Epithelial cell of esophagus (primary cell): Measurements from ENCODE around the gene OTUD5.

Source experiments
- DNase-seq: peaks from one replicate; pipeline ENCODE4 v3.0.0; 2010; ENCODE audit warnings: low read depth
- H3K4me3 ChIP-seq: 2 replicates; pipeline ENCODE4 v1.5.1; 2011; ENCODE audit warnings: mild to moderate bottlenecking, low read length, control low read depth
- TF ChIP-seq, protein P1 (sequence below): IDR thresholded peaks from 2 replicates; pipeline ENCODE4 v1.5.1; 2011; ENCODE audit warnings: low read depth, mild to moderate bottlenecking, low read length, control low read depth, inconsistent platforms; ENCODE audit not compliant: insufficient read depth; ENCODE audit errors: missing control alignments

Gene OTUD5

DNA sequence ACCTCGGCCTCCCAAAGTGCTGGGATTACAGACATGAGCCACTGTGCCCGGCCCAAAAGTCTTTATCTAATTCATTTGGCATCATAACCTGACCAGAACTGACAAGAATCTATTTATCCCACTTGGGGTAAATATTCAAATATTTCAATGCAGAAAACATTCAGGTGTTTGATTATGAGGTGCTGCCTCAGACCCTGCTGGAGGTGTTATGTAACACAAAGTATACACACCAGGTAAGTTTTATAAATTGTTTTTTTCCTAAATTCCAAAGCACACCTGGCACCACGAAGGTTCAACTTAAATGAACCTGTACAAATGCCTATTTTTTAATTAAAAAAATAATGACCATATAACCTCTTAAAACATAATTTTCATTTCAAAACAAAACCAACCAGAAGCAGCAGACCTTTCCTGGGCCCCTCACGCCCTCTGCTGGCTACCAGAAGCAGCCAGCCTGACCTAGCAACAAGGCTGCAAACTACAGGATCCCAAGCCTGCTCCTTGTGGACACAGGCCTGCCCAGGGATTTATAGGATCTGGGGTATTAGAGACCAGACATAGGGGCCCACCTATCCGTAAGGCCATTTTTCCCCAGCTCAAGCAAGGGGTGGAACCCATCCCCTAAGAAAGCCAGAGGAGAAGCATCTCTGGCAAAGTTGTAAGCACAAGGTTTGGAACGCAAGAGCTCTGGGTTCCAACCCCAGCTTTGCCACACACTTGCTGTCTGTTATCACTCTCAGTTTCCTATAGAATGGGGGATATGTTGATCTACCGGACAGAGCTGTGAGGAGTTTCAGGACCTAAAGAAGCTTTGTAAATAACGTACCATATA is 11.7 kb downstream of the OTUD5 start:
- DNase-seq: peak; percentile 39
- TF ChIP-seq, protein P1, sequence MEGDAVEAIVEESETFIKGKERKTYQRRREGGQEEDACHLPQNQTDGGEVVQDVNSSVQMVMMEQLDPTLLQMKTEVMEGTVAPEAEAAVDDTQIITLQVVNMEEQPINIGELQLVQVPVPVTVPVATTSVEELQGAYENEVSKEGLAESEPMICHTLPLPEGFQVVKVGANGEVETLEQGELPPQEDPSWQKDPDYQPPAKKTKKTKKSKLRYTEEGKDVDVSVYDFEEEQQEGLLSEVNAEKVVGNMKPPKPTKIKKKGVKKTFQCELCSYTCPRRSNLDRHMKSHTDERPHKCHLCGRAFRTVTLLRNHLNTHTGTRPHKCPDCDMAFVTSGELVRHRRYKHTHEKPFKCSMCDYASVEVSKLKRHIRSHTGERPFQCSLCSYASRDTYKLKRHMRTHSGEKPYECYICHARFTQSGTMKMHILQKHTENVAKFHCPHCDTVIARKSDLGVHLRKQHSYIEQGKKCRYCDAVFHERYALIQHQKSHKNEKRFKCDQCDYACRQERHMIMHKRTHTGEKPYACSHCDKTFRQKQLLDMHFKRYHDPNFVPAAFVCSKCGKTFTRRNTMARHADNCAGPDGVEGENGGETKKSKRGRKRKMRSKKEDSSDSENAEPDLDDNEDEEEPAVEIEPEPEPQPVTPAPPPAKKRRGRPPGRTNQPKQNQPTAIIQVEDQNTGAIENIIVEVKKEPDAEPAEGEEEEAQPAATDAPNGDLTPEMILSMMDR: peak; percentile 72
- H3K4me3 ChIP-seq: no peak overlapping the region

DNA sequence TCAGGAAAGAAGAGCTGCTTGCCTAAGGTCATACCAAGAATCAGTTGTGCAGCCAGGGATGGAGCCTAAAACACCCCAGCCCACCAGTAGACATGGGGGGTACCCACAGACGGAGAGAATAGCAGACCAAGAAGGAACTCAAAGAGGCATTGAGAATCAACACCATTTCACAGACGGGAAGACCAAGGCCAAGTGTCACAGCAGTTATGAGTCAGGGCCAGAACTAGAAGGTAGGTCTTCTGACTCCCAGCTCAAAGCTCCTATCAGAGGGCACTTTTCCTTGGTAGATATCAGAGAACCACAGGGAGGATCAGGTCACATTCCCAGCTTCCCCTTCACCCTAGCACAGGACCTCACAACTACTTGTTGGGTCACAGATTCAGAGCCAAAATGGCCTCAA is 14.5 kb downstream of the OTUD5 start:
- no peak for DNase-seq
- TF ChIP-seq, protein P1: no peak
- no peak overlapping the region for H3K4me3 ChIP-seq

DNA sequence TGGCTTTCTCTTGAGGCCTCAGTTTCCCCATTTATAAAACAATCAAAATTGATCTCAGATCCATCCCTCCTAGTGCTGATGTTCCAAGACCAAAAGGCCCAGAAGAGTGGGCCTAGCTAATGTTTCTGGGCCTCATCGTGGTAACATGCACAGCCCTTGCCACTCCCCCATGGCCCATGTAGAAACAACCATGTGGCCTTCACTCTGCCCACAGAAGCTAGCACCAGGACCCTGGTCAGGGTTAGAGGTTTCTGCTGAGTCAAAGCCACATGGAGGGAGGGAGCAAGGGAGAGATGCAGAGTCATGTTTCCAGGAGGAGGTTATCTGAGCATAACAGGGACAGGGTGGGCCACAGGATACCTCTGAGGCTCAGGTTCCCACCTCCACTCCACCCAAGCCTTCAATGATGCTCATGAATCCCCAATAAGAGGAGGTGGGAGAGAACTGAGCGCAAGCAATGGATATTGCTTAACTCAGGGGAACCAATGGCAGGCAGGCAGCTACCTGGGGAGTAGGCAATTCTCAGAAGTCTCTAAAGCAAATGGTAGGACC is 16.9 kb downstream of the OTUD5 start:
- H3K4me3 ChIP-seq: no peak overlapping the region
- no peak for DNase-seq
- TF ChIP-seq, protein P1: no peak

DNA sequence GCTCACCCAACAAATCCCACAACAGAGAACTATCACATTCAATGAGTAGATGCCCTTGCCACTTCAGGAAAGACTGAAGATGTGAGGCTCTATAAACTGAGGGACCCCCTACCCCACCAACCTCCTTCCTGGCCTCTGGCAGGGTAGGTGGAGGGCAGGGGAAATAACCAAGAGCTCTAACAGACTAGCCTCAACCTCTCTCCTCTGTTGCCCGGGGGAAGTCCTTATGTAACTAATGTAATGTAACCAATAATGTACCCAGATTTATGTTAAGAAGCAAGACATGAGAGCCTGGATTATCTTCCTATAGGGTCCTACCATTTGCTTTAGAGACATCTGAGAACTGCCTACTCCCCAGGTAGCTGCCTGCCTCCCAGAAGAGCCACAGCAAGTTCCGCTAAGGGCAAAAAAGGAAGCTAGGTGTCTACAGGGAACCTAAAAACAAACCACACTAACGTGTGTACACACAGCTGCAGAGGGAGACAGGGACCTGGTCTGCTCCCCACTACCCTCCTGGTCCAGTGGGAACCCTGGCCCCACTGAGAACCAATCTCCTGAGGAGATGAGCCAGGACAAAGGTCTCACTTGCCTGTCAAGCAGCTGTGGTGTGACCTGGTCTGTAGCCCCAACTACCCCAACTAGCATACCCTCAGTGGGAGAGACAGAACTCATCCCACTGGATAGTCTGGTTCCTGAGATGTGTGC is 17.7 kb downstream of the OTUD5 start:
- H3K4me3 ChIP-seq: no peak overlapping the region
- DNase-seq: no peak
- TF ChIP-seq, protein P1: no peak

DNA sequence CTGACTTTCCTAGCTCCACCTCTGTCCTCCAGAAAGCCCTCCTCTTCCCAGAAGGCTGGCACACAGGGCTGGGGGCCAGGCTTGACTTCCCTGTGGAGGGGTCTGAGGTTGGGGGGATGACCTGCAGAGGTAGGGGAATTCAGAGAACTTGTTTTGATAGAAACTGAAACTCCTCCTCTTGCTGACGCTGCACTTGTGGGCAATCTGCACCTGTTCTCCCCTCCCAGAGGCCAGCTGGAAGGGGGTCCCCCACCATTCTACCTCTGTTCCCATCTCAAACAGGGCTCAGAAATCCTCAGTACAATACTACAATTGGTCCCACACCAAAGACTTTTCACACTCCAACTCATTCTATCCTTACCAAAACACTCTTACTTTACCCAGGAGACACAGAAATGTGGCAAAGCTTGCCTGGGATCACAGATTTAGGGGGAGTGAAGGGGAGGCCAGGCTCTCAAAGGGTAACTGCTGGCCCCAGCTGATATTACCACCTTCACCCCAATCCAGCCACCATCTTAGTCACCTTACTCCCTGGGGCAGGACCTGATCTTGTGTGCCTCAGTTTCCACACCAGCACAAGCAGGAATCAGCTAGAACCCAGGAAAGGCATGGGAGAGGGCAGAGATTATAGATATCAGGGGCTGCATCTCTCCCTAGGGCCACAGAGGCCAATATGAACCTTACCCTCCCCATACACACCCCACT is 18.5 kb downstream of the OTUD5 start:
- DNase-seq: no peak
- TF ChIP-seq, protein P1: no peak
- H3K4me3 ChIP-seq: no peak overlapping the region

DNA sequence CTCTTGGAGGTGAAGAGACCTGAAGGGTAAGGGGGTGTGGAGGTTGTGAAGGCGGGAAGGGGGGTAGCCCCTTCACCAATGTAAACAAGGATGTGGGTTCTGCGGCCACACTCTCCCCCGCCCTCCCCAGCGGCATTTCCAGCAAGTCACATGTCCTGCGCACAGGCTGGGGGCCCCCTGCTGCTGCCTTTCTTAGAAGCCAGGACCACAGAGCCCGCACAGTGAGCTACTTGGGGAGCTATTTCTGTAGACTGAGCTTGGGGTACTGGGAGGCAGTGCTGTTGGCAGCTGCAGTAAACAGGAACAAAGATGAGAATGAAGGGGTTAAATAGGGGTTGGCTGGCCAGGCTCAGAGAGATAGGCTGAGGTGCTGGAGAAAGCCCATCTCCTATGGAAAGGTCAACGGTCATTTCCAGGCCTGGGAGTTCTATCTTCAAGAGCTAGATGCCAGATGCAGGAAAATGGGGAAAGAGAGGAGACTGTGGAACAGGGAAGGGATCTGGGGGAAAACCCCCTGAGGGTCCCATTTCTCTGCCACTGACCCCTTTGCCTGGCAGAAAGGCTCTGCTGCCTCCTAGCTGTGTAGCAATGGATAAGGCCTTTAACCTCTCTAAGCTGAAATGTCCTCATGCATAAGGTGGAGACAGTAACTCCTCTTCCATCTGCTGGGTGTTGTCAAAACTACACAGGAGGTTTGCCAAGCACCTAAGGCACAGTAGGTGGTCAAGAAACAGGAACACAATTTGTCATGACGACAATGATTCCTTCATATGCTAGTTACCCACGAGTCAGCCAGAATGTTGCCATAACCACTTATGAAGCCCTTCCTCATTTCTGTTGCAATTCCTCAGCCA is 20.1 kb downstream of the OTUD5 start:
- DNase-seq: no peak
- no peak overlapping the region for H3K4me3 ChIP-seq
- TF ChIP-seq, protein P1: no peak
